ENCODE results near the gene PTH1R.

- no peak for TF ChIP-seq POLR2AphosphoS5 (IDR thresholded peaks at IDR 0.05; ENCODE audit: borderline replicate concordance, low read depth, low read length)
- TF ChIP-seq EZH2 (IDR thresholded peaks at IDR 0.05): no peak
- no peak for TF ChIP-seq FOXP2 (optimal IDR thresholded peaks at IDR 0.05; ENCODE audit: control extremely low read depth, extremely low read length, insufficient read depth)
These were observed 23.8 kb upstream of the PTH1R start for GRCh38 chr3:46853441-46854415.
